Right lobe of liver (tissue), 6 donors: Measurements from ENCODE around the gene ACVR1. TPM values are rescaled to one million over a fixed set of nuclear protein-coding genes. Genes with fewer than 3 reads are reported as not detected.

Source experiments
- ATAC-seq, 4 donors: fragments of 200-7000 bp; cut with Tn5 transposase; one replicate each; pipeline ENCODE4 v1.9.1; 2020; ENCODE audit warnings: mild to moderate bottlenecking in 4 of 4, moderate library complexity in 4 of 4
- DNase-seq, 3 donors: peaks; one replicate each; pipeline ENCODE4 v3.0.0-alpha.2; 2020
- H3K27ac ChIP-seq, 3 donors: fragments of 200-600 bp; one replicate each; pipeline ENCODE4 v1.8.0; 2022
- H3K27me3 ChIP-seq, 2 donors: fragments of 200-600 bp; one replicate each; pipeline ENCODE4 v1.8.0; 2022
- H3K36me3 ChIP-seq, 4 donors: fragments of 200-600 bp; sonication (generic) in 1 of 4; one replicate each; pipeline versions ENCODE4 v1.5.1 to v1.8.0; 2017 to 2022; ENCODE audit warnings: control low read depth in 1 of 4
- H3K4me1 ChIP-seq, 4 donors: fragments of 200-600 bp; sonication (generic) in 1 of 4; one replicate each; pipeline versions ENCODE4 v1.5.1 to v1.8.0; 2017 to 2022; ENCODE audit warnings: control low read depth in 1 of 4
- H3K4me3 ChIP-seq, 3 donors: fragments of 200-600 bp; one replicate each; pipeline ENCODE4 v1.8.0; 2022
- H3K9me3 ChIP-seq, 4 donors: fragments of 200-600 bp; sonication (generic) in 1 of 4; one replicate each; pipeline versions ENCODE4 v1.5.1 to v1.8.0; 2017 to 2022; ENCODE audit warnings: control low read depth in 1 of 4
- CTCF ChIP-seq, 4 donors: fragments of 200-600 bp in 3 of 4; fragments of 450-650 bp in 1 of 4; IDR thresholded peaks; one replicate each; pipeline versions ENCODE4 v1.5.1 to v1.8.0; 2016 to 2022; ENCODE audit warnings: antibody characterized with exemption in 4 of 4, mild to moderate bottlenecking in 2 of 4
- POLR2A ChIP-seq: fragments of 450-650 bp; IDR thresholded peaks from one replicate; pipeline ENCODE4 v1.6.1; 2017; ENCODE audit warnings: antibody characterized with exemption, mild to moderate bottlenecking
- WGBS: methylation state at CpG from one replicate; pipeline ENCODE4 v1.1.6; 2018; ENCODE audit warnings: low coverage, low lambda C conversion rate; ENCODE audit not compliant: insufficient coverage; ENCODE audit errors: missing lambda C conversion rate; 5-methylcytosine and 5-hydroxymethylcytosine counted together
- intact Hi-C, 2 donors: fragments of 100-400 bp; cut with DNase I; formaldehyde crosslinking; loops; one replicate each; pipeline versions ENCODE4 v1.11.2 to v1.14.1; 2022
- total RNA-seq, 6 experiments: library from RNA; depleted of rRNA in 2 of 6; stranded (reverse); fragments of >200 nt in 2 of 6; fragmentation: NEBNext Ultra II Directional in 3 of 6; extraction: Animal tissue kit (Norgen Biotek cat#: 25700) in 3 of 6; gene quantifications; one replicate each; pipeline versions ENCODE4 v1.1.0 to v1.2.4, GENCODE V29; 2016 to 2023
- donor health status: DM: no; HTN: yes; CAD: no.
- donor health status: DM: no; HTN: no; CAD: no.
- donor health status: DM: no; HTN: no; CAD: no.
- donor health status: DM: no; HTN: yes; CAD: no.
- donor health status: DM: no; HTN: yes; CAD: no.

Gene ACVR1
- total RNA-seq, 6 experiments from 2014 or later, result 10.9 to 25.1 (median 14.6) TPM

GRCh38 chr2:157874997-157875640 is 1.0 kb downstream of the ACVR1 start:
- peak; percentile 36 to 63 (median 51) for DNase-seq
- Histone ChIP-seq H3K27me3 (no peaks in the 10 kb centered on the region), H3K27ac (peak overlapping the region; percentile 49 to 96 (median 69)), H3K4me1 (peaks cover 0 to 69% (median 24%) of the 10 kb centered on the region in 4 donors), H3K36me3 (no peaks in the 10 kb centered on the region), H3K4me3 (peak overlapping the region; percentile 39 to 76 (median 75)), H3K9me3 (no peaks in the 10 kb centered on the region)
- TF ChIP-seq POLR2A (no peak), CTCF (IDR thresholded peaks at IDR 0.05) (no peak)
- intact Hi-C loops, result no loop called here
- 0% methylated on average over 12 of the region's 21 CpGs for WGBS
- peak in 2 of 4 donors; percentile 1 to 4 for ATAC-seq

GRCh38 chr2:157874348-157874747 is 1.8 kb downstream of the ACVR1 start:
- no peaks in the 10 kb centered on the region for H3K9me3 ChIP-seq
- H3K27ac ChIP-seq, result peak overlapping the region; percentile 49 to 96 (median 69)
- 12% methylated on average over 3 of the region's 4 CpGs for WGBS
- DNase-seq, result peak; percentile 55 to 65 (median 58)
- H3K27me3 ChIP-seq, result no peaks in the 10 kb centered on the region
- TF ChIP-seq CTCF (IDR thresholded peaks at IDR 0.05) (no peak), POLR2A (no peak)
- no peaks in the 10 kb centered on the region for H3K36me3 ChIP-seq
- intact Hi-C loops, result no loop called here
- ATAC-seq, result peak in 1 of 4 donors; percentile 12
- peak overlapping the region; percentile 39 to 76 (median 75) for H3K4me3 ChIP-seq
- peaks cover 0 to 69% (median 23%) of the 10 kb centered on the region in 4 donors for H3K4me1 ChIP-seq

GRCh38 chr2:157872791-157873190 is 3.3 kb downstream of the ACVR1 start:
- H3K4me1 ChIP-seq, result peaks cover 0 to 72% (median 26%) of the 10 kb centered on the region in 4 donors
- 89% methylated on average over 2 of the region's 2 CpGs for WGBS
- TF ChIP-seq POLR2A (no peak), CTCF (IDR thresholded peaks at IDR 0.05) (no peak)
- no peak overlapping the region for H3K4me3 ChIP-seq
- H3K27ac ChIP-seq, result peak overlapping the region in 2 of 3 donors; percentile 73 to 75
- H3K27me3 ChIP-seq, result no peaks in the 10 kb centered on the region
- ATAC-seq, result no peak
- H3K36me3 ChIP-seq, result no peaks in the 10 kb centered on the region
- H3K9me3 ChIP-seq, result no peaks in the 10 kb centered on the region
- intact Hi-C loops, result no loop called here
- DNase-seq, result no peak

DNA sequence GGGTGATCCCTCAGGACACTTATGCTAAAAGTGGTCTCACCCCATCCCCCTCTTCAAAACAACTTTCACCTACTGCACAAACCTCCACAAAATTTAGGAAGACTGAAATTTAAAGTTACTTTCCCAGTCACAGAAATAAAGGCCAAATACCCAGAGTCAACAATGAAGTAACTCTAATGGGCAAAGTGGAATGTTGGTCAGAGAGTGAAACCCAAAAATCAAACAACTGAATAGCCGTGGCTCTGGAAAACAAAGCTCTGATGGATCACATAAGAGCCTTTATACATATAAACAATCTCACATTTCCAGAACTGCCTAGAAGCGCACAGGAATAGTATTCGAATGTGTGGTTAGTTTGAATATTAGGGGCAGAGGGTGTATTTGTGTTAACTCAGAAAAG is 4.7 kb downstream of the ACVR1 start:
- no peak overlapping the region for H3K4me3 ChIP-seq
- peak; percentile 11 to 30 (median 17) for ATAC-seq
- TF ChIP-seq CTCF (IDR thresholded peaks at IDR 0.05), result no peak
- no peak for TF ChIP-seq POLR2A
- WGBS, result 16% methylated on average over 3 of the region's 3 CpGs
- H3K36me3 ChIP-seq, result no peaks in the 10 kb centered on the region
- H3K27me3 ChIP-seq, result no peaks in the 10 kb centered on the region
- no peak for DNase-seq
- H3K9me3 ChIP-seq, result no peaks in the 10 kb centered on the region
- H3K4me1 ChIP-seq, result peaks cover 0 to 67% (median 24%) of the 10 kb centered on the region in 4 donors
- intact Hi-C loops, result no loop called here
- H3K27ac ChIP-seq, result peak overlapping the region; percentile 68 to 75 (median 73)
